IMR-90 (cell line): ENCODE measurements around the gene LRRTM4.

Experiments used
- BHLHE40 ChIP-seq: fragments of 150-350 bp; IDR thresholded peaks from 2 replicates; pipeline ENCODE4 v1.6.1; 2016; ENCODE audit warnings: mild to moderate bottlenecking, low read depth, low read length
- CEBPB ChIP-seq: IDR thresholded peaks from 2 replicates; pipeline ENCODE4 v1.6.1; 2012; ENCODE audit warnings: low read depth, low read length, improper control_type of control experiment
- CHD1 ChIP-seq: IDR thresholded peaks from 2 replicates; pipeline ENCODE4 v1.6.1; 2012; ENCODE audit warnings: low read depth, low read length, improper control_type of control experiment
- CTCF ChIP-seq: conservative IDR thresholded peaks from 2 replicates; pipeline ENCODE4 v1.5.1; 2012; ENCODE audit warnings: mild to moderate bottlenecking, low read depth, low read length, improper control_type of control experiment
- FOS ChIP-seq: fragments of 150-350 bp; IDR thresholded peaks from 2 replicates; pipeline ENCODE4 v1.6.1; 2016; ENCODE audit warnings: low read depth, low read length
- MAFK ChIP-seq: IDR thresholded peaks from 2 replicates; pipeline ENCODE4 v1.6.1; 2012; ENCODE audit warnings: low read depth, low read length, improper control_type of control experiment
- MAZ ChIP-seq: IDR thresholded peaks from 2 replicates; pipeline ENCODE4 v1.6.1; 2012; ENCODE audit warnings: low read depth, mild to moderate bottlenecking, low read length, improper control_type of control experiment, moderate library complexity, borderline replicate concordance
- MXI1 ChIP-seq: IDR thresholded peaks from 2 replicates; pipeline ENCODE4 v1.6.1; 2012; ENCODE audit warnings: low read depth, mild to moderate bottlenecking, low read length, moderate library complexity, borderline replicate concordance
- POLR2A ChIP-seq: IDR thresholded peaks from 2 replicates; pipeline ENCODE4 v1.6.1; 2012; ENCODE audit warnings: mild to moderate bottlenecking, low read depth, low read length
- RAD21 ChIP-seq: IDR thresholded peaks from 2 replicates; pipeline ENCODE4 v1.6.1; 2012; ENCODE audit warnings: low read length, improper control_type of control experiment
- RCOR1 ChIP-seq: IDR thresholded peaks from 2 replicates; pipeline ENCODE4 v1.6.1; 2012; ENCODE audit warnings: mild to moderate bottlenecking, low read length, improper control_type of control experiment; ENCODE audit not compliant: insufficient replicate concordance
- RFX5 ChIP-seq: IDR thresholded peaks from 2 replicates; pipeline ENCODE4 v1.8.0; 2012; ENCODE audit warnings: low read depth, mild to moderate bottlenecking, low read length, moderate library complexity
- SMC3 ChIP-seq: fragments of 150-350 bp; IDR thresholded peaks from 2 replicates; pipeline ENCODE4 v1.6.1; 2016; ENCODE audit warnings: low read depth, mild to moderate bottlenecking, antibody characterized with exemption, low read length, moderate library complexity
- USF2 ChIP-seq: fragments of 150-350 bp; IDR thresholded peaks from 2 replicates; pipeline ENCODE4 v1.6.1; 2017; ENCODE audit warnings: mild to moderate bottlenecking, antibody characterized with exemption, low read length, low read depth

- TF ChIP-seq RFX5 = no peak
- TF ChIP-seq POLR2A = no peak
- no peak for TF ChIP-seq RAD21
- no peak for TF ChIP-seq CHD1
- no peak for TF ChIP-seq CTCF
- TF ChIP-seq SMC3 = no peak
- no peak for TF ChIP-seq USF2
- no peak for TF ChIP-seq BHLHE40
- TF ChIP-seq CEBPB = no peak
- TF ChIP-seq RCOR1 = no peak
- TF ChIP-seq MXI1 = no peak
- no peak for TF ChIP-seq MAZ
- TF ChIP-seq MAFK = no peak
- TF ChIP-seq FOS = no peak
Measured at GRCh38 chr2:77418537-77418936, 103.6 kb downstream of the LRRTM4 start.
